ENCODE data around the gene GOLGA7B. TPM values are rescaled to one million over a fixed set of nuclear protein-coding genes. Genes with fewer than 3 reads are reported as not detected.
A peak's percentile ranks its signal among the peaks of the same experiment; 100 is the strongest.

GOLGA7B gene
- total RNA-seq (2021) (0.90 and 1.1 TPM in 2 replicates), Bru-seq, nascent RNA (percentile 37 among the genes with signal in this experiment), BruChase-seq, experiment 1, labeled RNA remaining after a 2-hour chase (percentile 36 among the genes with signal in this experiment), BruChase-seq, experiment 2, labeled RNA remaining after a 6-hour chase (percentile 48 among the genes with signal in this experiment)
- long read RNA-seq: 0 reads

GRCh38 chr10:97849687-97850402, at the start of gene GOLGA7B:
Gene GOLGA7B (plus strand): TSS chr10:97849843. CDS start chr10:97850304, 461 bp downstream.
- Histone ChIP-seq H4K20me1 (ENCODE audit: insufficient read depth) (no peaks in the 10 kb centered on the region), H3K27me3 (ENCODE audit: insufficient read depth, low read depth) (no peaks in the 10 kb centered on the region), H3K27ac (peak within 1 kb of the TSS; percentile 79), H3K9me2 (ENCODE audit: insufficient read depth) (no peaks in the 10 kb centered on the region), H3K4me2 (peak within 1 kb of the TSS; percentile 75), H3K79me2 (ENCODE audit: low read depth) (0 out of 2 replicates have a peak, but pooled peaks cover 9% of the 10 kb centered on the region), H3K9me3 (ENCODE audit: insufficient read depth, low read depth) (no peaks in the 10 kb centered on the region), H3K4me3 (peak within 1 kb of the TSS; percentile 63), H3K4me1 (replicated peaks; ENCODE audit: insufficient read depth) (peaks cover 42% of the 10 kb centered on the region), H3K36me3 (ENCODE audit: low read depth) (no peaks in the 10 kb centered on the region), H3F3A (ENCODE audit: insufficient read depth, low read depth) (peaks cover 8% of the 10 kb centered on the region; the same call in 1 of the 2 replicates), H2AFZ (peak within 1 kb of the TSS; percentile 72; the same call in 1 of the 2 replicates)
- no peak for TF ChIP-seq EZH2 (IDR thresholded peaks at IDR 0.05; ENCODE audit: low read depth)
- no peak for TF ChIP-seq CTCF (conservative IDR thresholded peaks at IDR 0.05)
- no TSS peak for BruUV-seq (replicated peaks)
- intact Hi-C loops (cut with micrococcal nuclease; ENCODE audit: unreplicated experiment): loop anchor here (2.0 kb wide), 1 partner anchor 33 kb away; no protein-coding TSS in a partner anchor
- CTCF ChIA-PET: interaction anchor here (0.6 kb wide), 1 partner anchor 32 kb away, joined by 3 read pairs; no protein-coding TSS in a partner anchor
- POLR2A ChIA-PET (ENCODE audit: unreplicated experiment): no interaction called here
- peak in 1 of 2 experiments; percentile 58 for DNase-seq

DNA sequence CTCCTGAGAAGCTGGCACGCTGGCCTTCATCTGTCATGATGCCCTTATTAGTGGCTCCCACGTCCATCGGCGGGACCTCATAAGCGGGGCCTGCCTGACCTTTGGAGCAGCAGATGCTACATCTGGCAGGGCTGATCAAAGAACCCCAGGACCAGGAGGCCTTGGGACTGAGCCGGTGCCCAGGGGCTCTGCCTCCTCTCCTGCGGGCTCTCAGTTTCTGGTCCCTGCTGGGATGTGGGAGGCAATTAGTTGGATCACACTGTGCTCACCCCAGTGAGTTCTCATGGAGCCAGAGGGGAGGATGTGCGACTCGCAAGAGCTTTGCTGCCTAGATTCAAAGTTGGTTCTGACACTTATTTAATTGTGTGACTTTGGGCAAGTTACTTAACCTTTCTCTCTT, 49.2 kb upstream of the GOLGA7B start:
- ChIA-PET POLR2A (ENCODE audit: unreplicated experiment) (no interaction called here), CTCF (no interaction called here)
- Histone ChIP-seq H3F3A (ENCODE audit: insufficient read depth, low read depth) (no peaks in the 10 kb centered on the region), H3K27me3 (ENCODE audit: insufficient read depth, low read depth) (no peaks in the 10 kb centered on the region), H2AFZ (no peak overlapping the region), H3K79me2 (ENCODE audit: low read depth) (no peaks in the 10 kb centered on the region), H3K9me3 (ENCODE audit: insufficient read depth, low read depth) (no peaks in the 10 kb centered on the region), H3K9me2 (ENCODE audit: insufficient read depth) (no peaks in the 10 kb centered on the region), H3K4me3 (no peak overlapping the region), H4K20me1 (ENCODE audit: insufficient read depth) (no peaks in the 10 kb centered on the region), H3K4me2 (no peak overlapping the region), H3K4me1 (replicated peaks; ENCODE audit: insufficient read depth) (no peaks in the 10 kb centered on the region; the same call in 1 of the 2 replicates), H3K27ac (no peak overlapping the region), H3K36me3 (ENCODE audit: low read depth) (no peaks in the 10 kb centered on the region)
- no peak for DNase-seq
- intact Hi-C loops (cut with micrococcal nuclease; ENCODE audit: unreplicated experiment): no loop called here
- TF ChIP-seq CTCF (conservative IDR thresholded peaks at IDR 0.05): no peak
- no peak for TF ChIP-seq EZH2 (IDR thresholded peaks at IDR 0.05; ENCODE audit: low read depth)
- no TSS peak for BruUV-seq (replicated peaks)

- Histone ChIP-seq H2AFZ (no peak overlapping the region), H3F3A (ENCODE audit: insufficient read depth, low read depth) (no peaks in the 10 kb centered on the region), H3K36me3 (ENCODE audit: low read depth) (no peaks in the 10 kb centered on the region), H3K9me3 (ENCODE audit: insufficient read depth, low read depth) (no peaks in the 10 kb centered on the region), H3K9me2 (ENCODE audit: insufficient read depth) (no peaks in the 10 kb centered on the region), H3K79me2 (ENCODE audit: low read depth) (no peaks in the 10 kb centered on the region), H3K27me3 (ENCODE audit: insufficient read depth, low read depth) (no peaks in the 10 kb centered on the region), H3K4me2 (no peak overlapping the region), H4K20me1 (ENCODE audit: insufficient read depth) (no peaks in the 10 kb centered on the region), H3K4me3 (no peak overlapping the region), H3K4me1 (replicated peaks; ENCODE audit: insufficient read depth) (no peaks in the 10 kb centered on the region; the same call in 1 of the 2 replicates), H3K27ac (no peak overlapping the region)
- TF ChIP-seq CTCF (conservative IDR thresholded peaks at IDR 0.05) (no peak), EZH2 (IDR thresholded peaks at IDR 0.05; ENCODE audit: low read depth) (no peak)
- no TSS peak for BruUV-seq (replicated peaks)
- POLR2A ChIA-PET (ENCODE audit: unreplicated experiment): no interaction called here
- CTCF ChIA-PET: no interaction called here
- intact Hi-C loops (cut with micrococcal nuclease; ENCODE audit: unreplicated experiment): no loop called here
- no peak for DNase-seq
Measured at GRCh38 chr10:97801422-97801821, 48.2 kb upstream of the GOLGA7B start.
